ENCODE results near the gene PCIF1.

GRCh38 chr20:45975686-45976085 lies 41.2 kb downstream of the PCIF1 start:
- TF ChIP-seq, protein P1, sequence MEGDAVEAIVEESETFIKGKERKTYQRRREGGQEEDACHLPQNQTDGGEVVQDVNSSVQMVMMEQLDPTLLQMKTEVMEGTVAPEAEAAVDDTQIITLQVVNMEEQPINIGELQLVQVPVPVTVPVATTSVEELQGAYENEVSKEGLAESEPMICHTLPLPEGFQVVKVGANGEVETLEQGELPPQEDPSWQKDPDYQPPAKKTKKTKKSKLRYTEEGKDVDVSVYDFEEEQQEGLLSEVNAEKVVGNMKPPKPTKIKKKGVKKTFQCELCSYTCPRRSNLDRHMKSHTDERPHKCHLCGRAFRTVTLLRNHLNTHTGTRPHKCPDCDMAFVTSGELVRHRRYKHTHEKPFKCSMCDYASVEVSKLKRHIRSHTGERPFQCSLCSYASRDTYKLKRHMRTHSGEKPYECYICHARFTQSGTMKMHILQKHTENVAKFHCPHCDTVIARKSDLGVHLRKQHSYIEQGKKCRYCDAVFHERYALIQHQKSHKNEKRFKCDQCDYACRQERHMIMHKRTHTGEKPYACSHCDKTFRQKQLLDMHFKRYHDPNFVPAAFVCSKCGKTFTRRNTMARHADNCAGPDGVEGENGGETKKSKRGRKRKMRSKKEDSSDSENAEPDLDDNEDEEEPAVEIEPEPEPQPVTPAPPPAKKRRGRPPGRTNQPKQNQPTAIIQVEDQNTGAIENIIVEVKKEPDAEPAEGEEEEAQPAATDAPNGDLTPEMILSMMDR (conservative IDR thresholded peaks at IDR 0.05 in 1 of 2, IDR thresholded peaks at IDR 0.05 in 1 of 2; ENCODE audit: extremely low read depth in 1 of 2, insufficient read depth in 1 of 2, low read depth in 1 of 2, low read length in 2 of 2), result no peak
- TF ChIP-seq EZH2 (IDR thresholded peaks at IDR 0.05; ENCODE audit: borderline replicate concordance, low read length), result no peak

Measured in mammary epithelial cell (primary cell).